ENCODE measurements around the gene AMACR. TPM values are rescaled to one million over a fixed set of nuclear protein-coding genes. Genes with fewer than 3 reads are reported as not detected.

The AMACR gene
- total RNA-seq, 1 donor from 2014 or later, result 12.2 TPM

- Histone ChIP-seq H3K36me3 (no peaks in the 10 kb centered on the region), H3K4me1 (peaks cover 24% of the 10 kb centered on the region), H3K27me3 (ENCODE audit: low read depth) (no peaks in the 10 kb centered on the region), H3K27ac (no peak overlapping the region), H3K4me3 (no peak overlapping the region), H3K9me3 (no peaks in the 10 kb centered on the region)
- ATAC-seq, result no peak
- TF ChIP-seq CTCF (IDR thresholded peaks at IDR 0.05), result no peak
- intact Hi-C loops (cut with DNase I), result no loop called here
- no peak for DNase-seq
Measured at GRCh38 chr5:34040472-34040871, 32.6 kb upstream of the AMACR start.

GRCh38 chr5:34039398-34040157, 31.7 kb upstream of the AMACR start:
- Histone ChIP-seq H3K36me3 (no peaks in the 10 kb centered on the region), H3K9me3 (no peaks in the 10 kb centered on the region), H3K4me1 (peaks cover 24% of the 10 kb centered on the region), H3K4me3 (no peak overlapping the region), H3K27me3 (ENCODE audit: low read depth) (no peaks in the 10 kb centered on the region), H3K27ac (no peak overlapping the region)
- TF ChIP-seq CTCF (IDR thresholded peaks at IDR 0.05), result no peak
- ATAC-seq (peak; percentile 47 to 79), DNase-seq (no peak)
- intact Hi-C loops (cut with DNase I), result no loop called here

- Histone ChIP-seq H3K27ac (no peak overlapping the region), H3K27me3 (ENCODE audit: low read depth) (no peaks in the 10 kb centered on the region), H3K4me1 (peaks cover 24% of the 10 kb centered on the region), H3K4me3 (no peak overlapping the region), H3K36me3 (no peaks in the 10 kb centered on the region), H3K9me3 (no peaks in the 10 kb centered on the region)
- DNase-seq (no peak), ATAC-seq (no peak)
- no peak for TF ChIP-seq CTCF (IDR thresholded peaks at IDR 0.05)
- intact Hi-C loops (cut with DNase I), result no loop called here
Measured at GRCh38 chr5:34038838-34039237, 31.0 kb upstream of the AMACR start.

GRCh38 chr5:34038390-34038789, 30.5 kb upstream of the AMACR start:
- intact Hi-C loops (cut with DNase I), result no loop called here
- Histone ChIP-seq H3K9me3 (no peaks in the 10 kb centered on the region), H3K36me3 (no peaks in the 10 kb centered on the region), H3K27me3 (ENCODE audit: low read depth) (no peaks in the 10 kb centered on the region), H3K27ac (no peak overlapping the region), H3K4me1 (peaks cover 19% of the 10 kb centered on the region), H3K4me3 (no peak overlapping the region)
- DNase-seq, result no peak
- no peak for ATAC-seq
- no peak for TF ChIP-seq CTCF (IDR thresholded peaks at IDR 0.05)

GRCh38 chr5:34037726-34038125, 29.9 kb upstream of the AMACR start:
- peaks cover 12% of the 10 kb centered on the region for H3K4me1 ChIP-seq
- no peaks in the 10 kb centered on the region for H3K9me3 ChIP-seq
- H3K4me3 ChIP-seq, result no peak overlapping the region
- intact Hi-C loops (cut with DNase I), result no loop called here
- no peak overlapping the region for H3K27ac ChIP-seq
- H3K36me3 ChIP-seq, result no peaks in the 10 kb centered on the region
- no peaks in the 10 kb centered on the region for H3K27me3 ChIP-seq (ENCODE audit: low read depth)
- DNase-seq (no peak), ATAC-seq (no peak)
- TF ChIP-seq CTCF (IDR thresholded peaks at IDR 0.05), result no peak

Measured in lower lobe of right lung (tissue), 2 donors.